ENCODE data around the gene CDK4.

GRCh38 chr12:57758552-57759359, 6.6 kb upstream of the CDK4 start:
- TF ChIP-seq POLR2AphosphoS5 (IDR thresholded peaks at IDR 0.05; ENCODE audit: low read depth, low read length): no peak
- no peak for TF ChIP-seq POLR2A (IDR thresholded peaks at IDR 0.05; ENCODE audit: low read depth, low read length)
- TF ChIP-seq TAF1 (IDR thresholded peaks at IDR 0.05; ENCODE audit: borderline replicate concordance, low read depth, low read length): no peak
